GM23338 (cell line): ENCODE measurements around the gene MRLN. TPM values are rescaled to one million over a fixed set of nuclear protein-coding genes. Genes with fewer than 3 reads are reported as not detected.

ENCODE experiments used
- ATAC-seq: fragments of 200-7000 bp; cut with Tn5 transposase; 3 replicates; pipeline ENCODE4 v1.9.1; 2020
- DNase-seq: peaks from one replicate; pipeline ENCODE4 v3.0.0-alpha.2; 2015; ENCODE audit warnings: low spot score
- H2AFZ ChIP-seq: fragments of 200-600 bp; sonication (generic); 2 replicates; pipeline ENCODE4 v1.8.0; 2016; ENCODE audit warnings: antibody characterized with exemption, mild to moderate bottlenecking, moderate library complexity
- H3F3A ChIP-seq: fragments of 200-600 bp; sonication (generic); replicated peaks from 2 replicates; pipeline ENCODE4 v1.8.0; 2017; ENCODE audit warnings: antibody characterized with exemption, mixed run types, low read depth
- H3K27ac ChIP-seq: fragments of 200-600 bp; sonication (generic); 2 replicates; pipeline ENCODE4 v1.6.1; 2016; ENCODE audit warnings: low read depth
- H3K27me3 ChIP-seq: fragments of 200-600 bp; sonication (generic); 2 replicates; pipeline ENCODE4 v1.8.0; 2016; ENCODE audit warnings: mild to moderate bottlenecking, mixed run types, moderate library complexity; ENCODE audit not compliant: insufficient read depth
- H3K36me3 ChIP-seq: fragments of 200-600 bp; sonication (generic); 2 replicates; pipeline ENCODE4 v1.8.0; 2016; ENCODE audit warnings: mild to moderate bottlenecking; ENCODE audit not compliant: insufficient read depth
- H3K4me1 ChIP-seq: fragments of 200-600 bp; sonication (generic); 2 replicates; pipeline ENCODE4 v1.8.0; 2016; ENCODE audit warnings: mild to moderate bottlenecking, moderate library complexity; ENCODE audit not compliant: insufficient read depth
- H3K4me2 ChIP-seq: fragments of 200-600 bp; sonication (generic); 2 replicates; pipeline ENCODE4 v1.7.1; 2017; ENCODE audit warnings: mixed run types
- H3K4me3 ChIP-seq: fragments of 200-600 bp; sonication (generic); 2 replicates; pipeline ENCODE4 v1.6.1; 2016; ENCODE audit warnings: mixed run types
- H3K79me2 ChIP-seq: fragments of 200-600 bp; sonication (generic); replicated peaks from 2 replicates; pipeline ENCODE4 v1.8.0; 2017; ENCODE audit warnings: mild to moderate bottlenecking; ENCODE audit not compliant: insufficient read depth
- H3K9me2 ChIP-seq: fragments of 200-600 bp; sonication (generic); 2 replicates; pipeline ENCODE4 v1.8.0; 2017; ENCODE audit not compliant: insufficient read depth
- H4K20me1 ChIP-seq: fragments of 200-600 bp; sonication (generic); replicated peaks from 2 replicates; pipeline ENCODE4 v1.8.0; 2017; ENCODE audit warnings: mild to moderate bottlenecking; ENCODE audit not compliant: insufficient read depth
- H3K27ac Mint-ChIP-seq: 2 replicates; pipeline ENCODE4 v1.8.0; 2020; ENCODE audit warnings: inconsistent platforms, mild to moderate bottlenecking, moderate library complexity, mixed read lengths
- H3K27me3 Mint-ChIP-seq: 3 replicates; pipeline ENCODE4 v1.8.0; 2022; ENCODE audit warnings: low read depth, mild to moderate bottlenecking, moderate library complexity, mixed read lengths, inconsistent platforms; ENCODE audit not compliant: insufficient read depth, poor library complexity
- H3K36me3 Mint-ChIP-seq: 3 replicates; pipeline ENCODE4 v1.8.0; 2021; ENCODE audit warnings: low read depth, mild to moderate bottlenecking, inconsistent platforms, moderate library complexity, mixed read lengths
- H3K4me1 Mint-ChIP-seq: 3 replicates; pipeline ENCODE4 v1.8.0; 2020; ENCODE audit warnings: mild to moderate bottlenecking, inconsistent platforms, mixed read lengths
- H3K4me3 Mint-ChIP-seq: 3 replicates; pipeline ENCODE4 v1.8.0; 2021; ENCODE audit warnings: moderate library complexity, mild to moderate bottlenecking, inconsistent platforms, mixed read lengths
- H3K9me3 Mint-ChIP-seq: 3 replicates; pipeline ENCODE4 v1.8.0; 2020; ENCODE audit warnings: moderate library complexity, mild to moderate bottlenecking, inconsistent platforms, mixed read lengths
- CREB1 ChIP-seq: fragments of 250-450 bp; sonication (Bioruptor Pico); IDR thresholded peaks from 2 replicates; pipeline ENCODE4 v1.5.0; 2020; ENCODE audit warnings: low read depth, mild to moderate bottlenecking, moderate library complexity
- EZH2 ChIP-seq: fragments of 200-600 bp; sonication (generic); IDR thresholded peaks from one replicate; pipeline ENCODE4 v1.8.0; 2017; ENCODE audit warnings: antibody characterized with exemption, mild to moderate bottlenecking, low read depth; ENCODE audit not compliant: unreplicated experiment
- EZH2phosphoT487 ChIP-seq: fragments of 200-600 bp; sonication (generic); IDR thresholded peaks from one replicate; pipeline ENCODE4 v1.8.1; 2018; ENCODE audit warnings: antibody characterized with exemption; ENCODE audit not compliant: unreplicated experiment
- JUNB ChIP-seq: IDR thresholded peaks from one replicate; pipeline ENCODE4 v1.6.1; 2016; ENCODE audit warnings: antibody characterized with exemption; ENCODE audit not compliant: unreplicated experiment
- NANOG ChIP-seq: IDR thresholded peaks from 2 replicates; pipeline ENCODE4 v1.6.1; 2016; ENCODE audit warnings: antibody characterized with exemption, borderline replicate concordance
- POLR2AphosphoS5 ChIP-seq: IDR thresholded peaks from 2 replicates; pipeline ENCODE4 v1.6.1; 2016; ENCODE audit warnings: antibody characterized with exemption, low read depth
- STAT1 ChIP-seq: IDR thresholded peaks from one replicate; pipeline ENCODE4 v1.6.1; 2016; ENCODE audit warnings: antibody characterized with exemption; ENCODE audit not compliant: unreplicated experiment
- ZNF114 ChIP-seq: fragments of 250-450 bp; sonication (Bioruptor Pico); IDR thresholded peaks from 2 replicates; pipeline ENCODE4 v1.5.0; 2020; ENCODE audit warnings: mild to moderate bottlenecking, moderate library complexity
- ZNF331 ChIP-seq: fragments of 250-450 bp; sonication (Bioruptor Pico); IDR thresholded peaks from 2 replicates; pipeline ENCODE4 v1.5.0; 2020; ENCODE audit warnings: low read depth, mild to moderate bottlenecking, moderate library complexity
- polyA plus RNA-seq: library from polyadenylated mRNA; unstranded; fragments of >200 nt; fragmentation: Nextera tagmentation; extraction: Ambion mirVana; gene quantifications from 2 replicates; pipeline ENCODE4 v1.2.1, GENCODE V29; 2016
- total RNA-seq: library from RNA; depleted of rRNA; stranded (reverse); fragments of >200 nt; shearing (Covaris generic); gene quantifications from 2 replicates; pipeline ENCODE4 v1.2.3, GENCODE V29; 2014
- TF ChIP-seq, protein P1 (sequence below): fragments of 250-450 bp; sonication (Bioruptor Pico); IDR thresholded peaks from 2 replicates; pipeline ENCODE4 v1.5.0; 2020; ENCODE audit warnings: mild to moderate bottlenecking, moderate library complexity
- TF ChIP-seq, protein P2 (sequence below), 2 experiments: fragments of 200-600 bp in 1 of 2; sonication (generic) in 1 of 2; conservative IDR thresholded peaks; 2 replicates each; pipeline versions ENCODE4 v1.5.1 to v1.6.1; 2016 to 2017; ENCODE audit warnings: antibody characterized with exemption in 2 of 2, low read depth in 2 of 2, mild to moderate bottlenecking in 2 of 2, moderate library complexity in 1 of 2
- TF ChIP-seq, protein P3 (sequence below): IDR thresholded peaks from one replicate; pipeline ENCODE4 v1.6.1; 2018; ENCODE audit warnings: antibody characterized with exemption; ENCODE audit not compliant: unreplicated experiment
- TF ChIP-seq, protein P4 (sequence below): IDR thresholded peaks from 2 replicates; pipeline ENCODE4 v1.6.1; 2016; ENCODE audit warnings: antibody characterized with exemption

The MRLN gene
- total and polyA plus RNA-seq, 2 experiments from 2014 or later, result not detected

DNA sequence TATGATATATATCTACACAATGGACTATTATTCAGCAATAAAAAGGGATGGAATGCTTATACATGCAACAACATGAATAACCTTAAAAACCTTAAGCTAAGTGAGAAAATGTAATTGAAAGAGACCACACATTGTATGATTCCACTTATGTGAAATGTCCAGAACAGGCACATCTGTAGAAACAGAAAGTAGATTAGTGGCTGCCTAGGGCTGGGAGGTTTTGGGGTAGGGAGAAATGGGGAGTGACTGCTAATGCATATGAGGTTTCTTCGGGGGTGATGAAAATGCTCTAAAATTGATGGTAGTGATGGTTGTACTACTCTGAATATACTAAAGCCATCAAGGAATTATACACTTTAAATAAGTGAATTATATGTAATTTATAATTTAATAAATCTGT, 58.3 kb downstream of the MRLN start:
- H3K36me3 Mint-ChIP-seq, result peaks cover 25% of the 10 kb centered on the region
- no peak overlapping the region for H3K4me3 Mint-ChIP-seq

More for the DNA sequence above, 58.3 kb downstream of the MRLN start:
- Histone ChIP-seq H3K27ac (no peak overlapping the region), H3F3A (no peaks in the 10 kb centered on the region), H4K20me1 (no peaks in the 10 kb centered on the region), H3K79me2 (no peaks in the 10 kb centered on the region; the same call in 1 of the 2 replicates), H2AFZ (no peak overlapping the region), H3K4me2 (no peak overlapping the region), H3K4me1 (no peaks in the 10 kb centered on the region), H3K36me3 (no peaks in the 10 kb centered on the region), H3K27me3 (no peaks in the 10 kb centered on the region), H3K4me3 (no peak overlapping the region), H3K9me2 (no peaks in the 10 kb centered on the region)
- Mint-ChIP-seq H3K4me1 (peaks cover 4% of the 10 kb centered on the region; the same call in 2 of the 3 replicates), H3K9me3 (peaks cover 2% of the 10 kb centered on the region; the same call in 1 of the 3 replicates), H3K27ac (no peak overlapping the region), H3K27me3 (peaks cover 2% of the 10 kb centered on the region)
- DNase-seq, result no peak
- TF ChIP-seq, protein P1, sequence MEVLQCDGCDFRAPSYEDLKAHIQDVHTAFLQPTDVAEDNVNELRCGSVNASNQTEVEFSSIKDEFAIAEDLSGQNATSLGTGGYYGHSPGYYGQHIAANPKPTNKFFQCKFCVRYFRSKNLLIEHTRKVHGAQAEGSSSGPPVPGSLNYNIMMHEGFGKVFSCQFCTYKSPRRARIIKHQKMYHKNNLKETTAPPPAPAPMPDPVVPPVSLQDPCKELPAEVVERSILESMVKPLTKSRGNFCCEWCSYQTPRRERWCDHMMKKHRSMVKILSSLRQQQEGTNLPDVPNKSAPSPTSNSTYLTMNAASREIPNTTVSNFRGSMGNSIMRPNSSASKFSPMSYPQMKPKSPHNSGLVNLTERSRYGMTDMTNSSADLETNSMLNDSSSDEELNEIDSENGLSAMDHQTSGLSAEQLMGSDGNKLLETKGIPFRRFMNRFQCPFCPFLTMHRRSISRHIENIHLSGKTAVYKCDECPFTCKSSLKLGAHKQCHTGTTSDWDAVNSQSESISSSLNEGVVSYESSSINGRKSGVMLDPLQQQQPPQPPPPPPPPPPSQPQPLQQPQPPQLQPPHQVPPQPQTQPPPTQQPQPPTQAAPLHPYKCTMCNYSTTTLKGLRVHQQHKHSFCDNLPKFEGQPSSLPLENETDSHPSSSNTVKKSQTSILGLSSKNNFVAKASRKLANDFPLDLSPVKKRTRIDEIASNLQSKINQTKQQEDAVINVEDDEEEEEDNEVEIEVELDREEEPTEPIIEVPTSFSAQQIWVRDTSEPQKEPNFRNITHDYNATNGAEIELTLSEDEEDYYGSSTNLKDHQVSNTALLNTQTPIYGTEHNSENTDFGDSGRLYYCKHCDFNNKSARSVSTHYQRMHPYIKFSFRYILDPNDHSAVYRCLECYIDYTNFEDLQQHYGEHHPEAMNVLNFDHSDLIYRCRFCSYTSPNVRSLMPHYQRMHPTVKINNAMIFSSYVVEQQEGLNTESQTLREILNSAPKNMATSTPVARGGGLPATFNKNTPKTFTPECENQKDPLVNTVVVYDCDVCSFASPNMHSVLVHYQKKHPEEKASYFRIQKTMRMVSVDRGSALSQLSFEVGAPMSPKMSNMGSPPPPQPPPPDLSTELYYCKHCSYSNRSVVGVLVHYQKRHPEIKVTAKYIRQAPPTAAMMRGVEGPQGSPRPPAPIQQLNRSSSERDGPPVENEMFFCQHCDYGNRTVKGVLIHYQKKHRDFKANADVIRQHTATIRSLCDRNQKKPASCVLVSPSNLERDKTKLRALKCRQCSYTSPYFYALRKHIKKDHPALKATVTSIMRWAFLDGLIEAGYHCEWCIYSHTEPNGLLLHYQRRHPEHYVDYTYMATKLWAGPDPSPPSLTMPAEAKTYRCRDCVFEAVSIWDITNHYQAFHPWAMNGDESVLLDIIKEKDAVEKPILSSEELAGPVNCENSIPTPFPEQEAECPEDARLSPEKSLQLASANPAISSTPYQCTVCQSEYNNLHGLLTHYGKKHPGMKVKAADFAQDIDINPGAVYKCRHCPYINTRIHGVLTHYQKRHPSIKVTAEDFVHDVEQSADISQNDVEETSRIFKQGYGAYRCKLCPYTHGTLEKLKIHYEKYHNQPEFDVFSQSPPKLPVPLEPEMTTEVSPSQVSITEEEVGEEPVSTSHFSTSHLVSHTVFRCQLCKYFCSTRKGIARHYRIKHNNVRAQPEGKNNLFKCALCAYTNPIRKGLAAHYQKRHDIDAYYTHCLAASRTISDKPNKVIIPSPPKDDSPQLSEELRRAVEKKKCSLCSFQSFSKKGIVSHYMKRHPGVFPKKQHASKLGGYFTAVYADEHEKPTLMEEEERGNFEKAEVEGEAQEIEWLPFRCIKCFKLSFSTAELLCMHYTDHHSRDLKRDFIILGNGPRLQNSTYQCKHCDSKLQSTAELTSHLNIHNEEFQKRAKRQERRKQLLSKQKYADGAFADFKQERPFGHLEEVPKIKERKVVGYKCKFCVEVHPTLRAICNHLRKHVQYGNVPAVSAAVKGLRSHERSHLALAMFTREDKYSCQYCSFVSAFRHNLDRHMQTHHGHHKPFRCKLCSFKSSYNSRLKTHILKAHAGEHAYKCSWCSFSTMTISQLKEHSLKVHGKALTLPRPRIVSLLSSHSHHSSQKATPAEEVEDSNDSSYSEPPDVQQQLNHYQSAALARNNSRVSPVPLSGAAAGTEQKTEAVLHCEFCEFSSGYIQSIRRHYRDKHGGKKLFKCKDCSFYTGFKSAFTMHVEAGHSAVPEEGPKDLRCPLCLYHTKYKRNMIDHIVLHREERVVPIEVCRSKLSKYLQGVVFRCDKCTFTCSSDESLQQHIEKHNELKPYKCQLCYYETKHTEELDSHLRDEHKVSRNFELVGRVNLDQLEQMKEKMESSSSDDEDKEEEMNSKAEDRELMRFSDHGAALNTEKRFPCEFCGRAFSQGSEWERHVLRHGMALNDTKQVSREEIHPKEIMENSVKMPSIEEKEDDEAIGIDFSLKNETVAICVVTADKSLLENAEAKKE (CRISPR knock-in tag), result no peak
- TF ChIP-seq EZH2phosphoT487 (no peak), ZNF114 (no peak), CREB1 (CRISPR knock-in tag) (no peak), JUNB (no peak), EZH2 (no peak), NANOG (no peak), POLR2AphosphoS5 (no peak), ZNF331 (CRISPR knock-in tag) (no peak), STAT1 (no peak)
- TF ChIP-seq, protein P2, sequence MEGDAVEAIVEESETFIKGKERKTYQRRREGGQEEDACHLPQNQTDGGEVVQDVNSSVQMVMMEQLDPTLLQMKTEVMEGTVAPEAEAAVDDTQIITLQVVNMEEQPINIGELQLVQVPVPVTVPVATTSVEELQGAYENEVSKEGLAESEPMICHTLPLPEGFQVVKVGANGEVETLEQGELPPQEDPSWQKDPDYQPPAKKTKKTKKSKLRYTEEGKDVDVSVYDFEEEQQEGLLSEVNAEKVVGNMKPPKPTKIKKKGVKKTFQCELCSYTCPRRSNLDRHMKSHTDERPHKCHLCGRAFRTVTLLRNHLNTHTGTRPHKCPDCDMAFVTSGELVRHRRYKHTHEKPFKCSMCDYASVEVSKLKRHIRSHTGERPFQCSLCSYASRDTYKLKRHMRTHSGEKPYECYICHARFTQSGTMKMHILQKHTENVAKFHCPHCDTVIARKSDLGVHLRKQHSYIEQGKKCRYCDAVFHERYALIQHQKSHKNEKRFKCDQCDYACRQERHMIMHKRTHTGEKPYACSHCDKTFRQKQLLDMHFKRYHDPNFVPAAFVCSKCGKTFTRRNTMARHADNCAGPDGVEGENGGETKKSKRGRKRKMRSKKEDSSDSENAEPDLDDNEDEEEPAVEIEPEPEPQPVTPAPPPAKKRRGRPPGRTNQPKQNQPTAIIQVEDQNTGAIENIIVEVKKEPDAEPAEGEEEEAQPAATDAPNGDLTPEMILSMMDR (conservative IDR thresholded peaks at IDR 0.05; ENCODE audit: low read depth in 2 of 2), result no peak
- TF ChIP-seq, protein P3, sequence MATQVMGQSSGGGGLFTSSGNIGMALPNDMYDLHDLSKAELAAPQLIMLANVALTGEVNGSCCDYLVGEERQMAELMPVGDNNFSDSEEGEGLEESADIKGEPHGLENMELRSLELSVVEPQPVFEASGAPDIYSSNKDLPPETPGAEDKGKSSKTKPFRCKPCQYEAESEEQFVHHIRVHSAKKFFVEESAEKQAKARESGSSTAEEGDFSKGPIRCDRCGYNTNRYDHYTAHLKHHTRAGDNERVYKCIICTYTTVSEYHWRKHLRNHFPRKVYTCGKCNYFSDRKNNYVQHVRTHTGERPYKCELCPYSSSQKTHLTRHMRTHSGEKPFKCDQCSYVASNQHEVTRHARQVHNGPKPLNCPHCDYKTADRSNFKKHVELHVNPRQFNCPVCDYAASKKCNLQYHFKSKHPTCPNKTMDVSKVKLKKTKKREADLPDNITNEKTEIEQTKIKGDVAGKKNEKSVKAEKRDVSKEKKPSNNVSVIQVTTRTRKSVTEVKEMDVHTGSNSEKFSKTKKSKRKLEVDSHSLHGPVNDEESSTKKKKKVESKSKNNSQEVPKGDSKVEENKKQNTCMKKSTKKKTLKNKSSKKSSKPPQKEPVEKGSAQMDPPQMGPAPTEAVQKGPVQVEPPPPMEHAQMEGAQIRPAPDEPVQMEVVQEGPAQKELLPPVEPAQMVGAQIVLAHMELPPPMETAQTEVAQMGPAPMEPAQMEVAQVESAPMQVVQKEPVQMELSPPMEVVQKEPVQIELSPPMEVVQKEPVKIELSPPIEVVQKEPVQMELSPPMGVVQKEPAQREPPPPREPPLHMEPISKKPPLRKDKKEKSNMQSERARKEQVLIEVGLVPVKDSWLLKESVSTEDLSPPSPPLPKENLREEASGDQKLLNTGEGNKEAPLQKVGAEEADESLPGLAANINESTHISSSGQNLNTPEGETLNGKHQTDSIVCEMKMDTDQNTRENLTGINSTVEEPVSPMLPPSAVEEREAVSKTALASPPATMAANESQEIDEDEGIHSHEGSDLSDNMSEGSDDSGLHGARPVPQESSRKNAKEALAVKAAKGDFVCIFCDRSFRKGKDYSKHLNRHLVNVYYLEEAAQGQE, result no peak
- TF ChIP-seq, protein P4, sequence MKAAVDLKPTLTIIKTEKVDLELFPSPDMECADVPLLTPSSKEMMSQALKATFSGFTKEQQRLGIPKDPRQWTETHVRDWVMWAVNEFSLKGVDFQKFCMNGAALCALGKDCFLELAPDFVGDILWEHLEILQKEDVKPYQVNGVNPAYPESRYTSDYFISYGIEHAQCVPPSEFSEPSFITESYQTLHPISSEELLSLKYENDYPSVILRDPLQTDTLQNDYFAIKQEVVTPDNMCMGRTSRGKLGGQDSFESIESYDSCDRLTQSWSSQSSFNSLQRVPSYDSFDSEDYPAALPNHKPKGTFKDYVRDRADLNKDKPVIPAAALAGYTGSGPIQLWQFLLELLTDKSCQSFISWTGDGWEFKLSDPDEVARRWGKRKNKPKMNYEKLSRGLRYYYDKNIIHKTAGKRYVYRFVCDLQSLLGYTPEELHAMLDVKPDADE, result no peak
- no peak for ATAC-seq
